HG03558 (cell line): ENCODE results near the gene KCTD1.

ENCODE experiments used
- ATAC-seq: cut with Tn5 transposase; IDR thresholded peaks from one replicate; pipeline ENCODE4 v1.9.1; 2021; ENCODE audit warnings: moderate number of reproducible peaks; ENCODE audit not compliant: unreplicated experiment; ENCODE audit errors: extremely low read depth

The KCTD1 gene

DNA sequence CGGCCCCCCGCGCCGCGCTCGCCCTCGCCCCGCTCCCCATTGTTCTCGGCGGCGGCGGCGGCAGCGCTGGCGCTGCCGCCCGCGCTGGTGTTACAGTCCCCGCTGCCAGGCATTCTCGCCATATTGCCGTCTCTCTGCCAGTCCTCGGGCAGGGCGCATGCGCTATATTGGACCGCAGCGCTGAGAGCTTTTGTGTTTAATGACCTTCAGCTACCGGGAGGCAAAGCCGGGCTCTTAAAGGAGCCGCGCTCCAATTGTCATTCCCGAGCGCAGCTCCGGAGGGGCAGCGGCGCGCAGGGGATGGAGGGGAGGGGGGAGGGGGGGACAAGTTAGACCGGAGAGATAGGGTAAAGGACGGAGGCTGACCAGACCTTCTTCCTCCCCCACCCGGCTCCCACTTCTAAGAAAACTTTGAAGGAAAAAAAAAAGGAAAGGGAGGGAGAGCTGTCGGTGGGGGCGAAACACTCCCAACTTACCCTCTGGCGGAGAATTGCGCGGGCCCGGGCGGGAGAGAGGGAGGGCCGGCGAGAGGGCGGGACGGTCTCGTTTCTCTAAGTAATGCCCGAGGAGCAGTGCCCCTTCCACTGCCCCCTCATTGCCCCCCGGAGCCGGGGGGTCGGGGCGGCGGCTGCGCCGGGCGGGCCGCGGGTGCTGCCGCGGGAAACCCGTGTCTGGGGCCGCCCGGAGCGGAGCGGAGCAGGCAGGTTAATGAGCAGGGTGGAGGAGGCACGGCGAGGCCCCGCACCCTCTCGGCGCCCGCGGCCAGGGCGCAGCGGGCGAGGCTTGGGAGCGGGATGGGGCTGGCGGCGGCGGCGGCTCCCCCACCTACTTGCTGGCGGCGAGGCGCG, at the start of gene KCTD1:
Gene KCTD1, minus strand, starts transcription at position 139 of the 848 bp plus-strand sequence. Its CDS starts 17 bp downstream, at position 122.
- no peak for ATAC-seq

DNA sequence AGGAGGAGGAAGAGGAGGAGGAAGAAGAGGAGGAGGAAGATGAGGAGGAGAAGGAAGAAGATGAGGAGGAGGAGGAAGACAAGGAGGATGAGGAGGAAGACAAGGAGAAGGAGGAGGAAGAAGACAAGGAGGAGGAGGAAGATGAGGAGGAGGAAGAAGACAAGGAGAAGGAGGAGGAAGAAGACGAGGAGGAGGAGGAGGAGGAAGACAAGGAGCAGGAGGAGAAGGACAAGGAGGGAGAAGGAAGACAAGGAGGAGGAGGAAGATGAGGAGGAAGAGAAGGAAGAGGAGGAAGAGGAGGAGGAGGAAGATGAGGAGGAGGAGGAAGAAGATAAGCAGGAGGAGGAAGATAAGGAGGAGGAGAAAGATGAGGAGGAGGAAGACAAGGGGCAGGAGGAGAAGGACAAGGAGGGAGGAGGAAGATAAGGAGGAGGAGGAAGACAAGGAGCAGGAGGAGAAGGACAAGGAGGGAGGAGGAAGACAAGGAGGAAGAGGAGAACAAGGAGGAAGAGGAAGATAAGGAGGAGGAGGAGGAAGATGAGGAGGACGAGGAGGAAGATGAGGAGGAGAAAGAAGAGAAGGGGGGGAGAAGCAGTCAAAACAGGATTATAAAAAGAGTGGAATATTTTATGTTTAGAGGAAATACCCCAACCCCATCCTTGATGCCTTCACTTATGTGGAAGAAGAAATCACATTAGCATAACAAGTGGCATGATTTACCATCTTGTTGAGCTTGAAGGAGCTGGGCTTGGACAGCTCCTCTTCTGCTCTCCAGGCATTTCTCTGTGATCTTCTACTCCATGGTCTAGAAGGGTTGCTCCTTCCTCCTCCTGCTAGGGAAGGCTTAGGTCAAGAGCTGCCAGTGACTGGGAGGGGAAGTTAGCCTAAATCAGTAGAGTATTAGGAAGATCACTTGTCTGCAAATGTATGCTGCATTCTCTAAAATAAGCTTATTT, 45.3 kb upstream of the KCTD1 start:
- no peak for ATAC-seq

DNA sequence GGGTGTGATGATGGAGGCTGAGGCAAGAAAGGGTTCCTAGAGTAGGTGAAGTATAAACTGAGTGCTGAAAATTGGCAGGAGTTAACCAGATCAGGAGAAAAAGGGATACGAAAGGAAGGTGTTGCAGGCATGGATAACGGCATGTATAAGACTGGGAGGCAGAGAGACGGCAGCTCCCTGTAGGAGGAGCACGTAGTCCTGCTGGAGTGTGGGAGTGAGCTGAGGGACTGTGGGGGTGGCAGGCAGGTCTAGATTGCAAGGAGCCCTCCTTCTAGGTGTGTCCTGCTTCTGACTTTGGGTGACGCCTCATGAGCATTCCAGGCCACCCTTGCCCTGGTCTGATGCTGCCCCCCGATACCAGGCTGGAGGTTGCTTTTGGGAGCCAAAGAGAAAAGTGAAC, 36.4 kb upstream of the KCTD1 start:
- ATAC-seq: no peak

DNA sequence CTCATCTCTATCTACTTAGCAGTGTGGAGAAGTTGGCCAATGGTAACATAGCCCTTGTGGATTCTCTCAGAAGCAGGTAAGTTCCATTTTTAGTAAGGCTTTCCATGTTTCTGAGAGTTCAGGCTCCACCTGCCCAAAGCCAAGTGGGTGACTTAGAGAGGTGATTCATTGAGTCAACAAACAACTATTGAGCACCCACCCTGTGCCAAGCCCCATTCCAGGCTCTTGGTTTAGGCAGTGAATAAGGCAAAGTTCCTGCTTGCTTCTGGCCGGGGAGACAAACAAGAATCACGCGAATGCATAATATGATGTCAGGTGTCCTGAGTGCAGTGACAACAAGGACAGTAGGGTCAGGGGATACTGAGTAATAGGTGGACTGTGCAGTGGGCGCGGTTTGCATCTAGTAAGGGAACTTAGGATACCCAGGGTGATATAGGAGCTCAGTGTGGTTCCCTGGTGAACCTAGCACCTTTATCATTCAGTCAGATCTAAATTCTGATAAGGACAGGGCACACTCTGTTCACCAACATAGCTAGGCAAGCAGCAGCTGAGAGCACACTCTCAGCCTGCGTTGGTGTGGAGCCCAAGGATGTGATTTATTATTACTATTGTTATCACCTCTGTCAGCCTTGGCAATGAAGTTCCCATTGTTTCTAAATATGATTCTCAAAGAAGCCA, 31.7 kb upstream of the KCTD1 start:
- no peak for ATAC-seq

DNA sequence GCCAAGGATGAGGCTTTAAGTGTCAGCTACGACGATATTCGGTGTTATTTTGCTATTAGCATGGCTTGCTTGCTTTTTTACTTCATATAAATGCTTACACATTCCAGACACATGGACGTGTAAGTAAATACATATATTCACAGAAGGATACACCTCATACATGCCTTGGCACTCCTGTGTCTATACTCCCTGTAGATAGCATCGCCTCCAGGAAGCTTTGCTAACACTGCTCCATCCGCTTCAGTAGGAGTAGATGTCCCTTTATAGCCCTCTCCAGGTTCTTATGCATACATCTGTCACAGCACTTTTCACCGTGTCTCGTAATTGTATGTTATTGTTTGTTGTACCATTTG, 27.5 kb upstream of the KCTD1 start:
- ATAC-seq: no peak

DNA sequence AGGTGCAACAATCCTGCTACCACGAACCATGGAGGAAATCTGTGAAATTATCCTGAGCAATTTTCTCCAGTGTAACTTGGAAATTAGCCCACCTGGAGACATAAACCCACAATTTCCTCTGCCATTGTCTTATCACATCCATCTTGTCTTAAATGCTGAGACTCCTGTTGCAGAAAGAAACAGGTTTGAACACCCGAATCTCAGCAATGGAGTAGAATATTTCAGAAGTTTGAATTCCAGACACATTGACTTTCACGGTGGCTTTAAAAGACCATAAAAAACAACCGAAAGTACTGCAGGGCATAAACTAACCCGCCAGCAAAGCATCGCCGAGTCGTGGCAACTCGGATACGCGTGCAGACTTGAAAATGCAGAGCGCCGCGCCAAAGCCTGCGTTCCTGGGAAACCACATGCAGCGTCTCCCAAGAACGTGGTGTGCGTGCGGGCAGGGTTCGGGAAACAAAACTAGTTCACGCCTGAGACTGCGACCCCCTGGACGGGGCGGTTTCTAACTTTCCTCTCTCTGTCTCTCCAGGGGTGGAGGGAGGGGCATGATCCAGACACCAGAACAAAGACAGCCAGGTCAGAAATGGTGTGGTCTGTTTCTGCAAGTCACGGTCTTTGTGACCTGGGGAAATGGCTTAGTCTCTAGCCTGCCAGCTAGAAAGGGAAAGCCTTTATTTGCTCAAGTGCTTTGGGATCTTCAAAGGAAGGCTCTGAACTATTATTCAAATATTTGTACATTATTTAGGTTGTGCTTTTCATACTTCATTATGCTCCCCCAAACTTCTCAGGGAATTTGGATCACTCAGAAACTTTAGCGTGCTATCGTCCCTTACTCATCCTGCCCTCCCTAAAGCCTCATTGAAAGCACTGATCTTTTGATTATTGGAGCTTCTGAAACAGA, 26.9 kb upstream of the KCTD1 start:
- no peak for ATAC-seq

DNA sequence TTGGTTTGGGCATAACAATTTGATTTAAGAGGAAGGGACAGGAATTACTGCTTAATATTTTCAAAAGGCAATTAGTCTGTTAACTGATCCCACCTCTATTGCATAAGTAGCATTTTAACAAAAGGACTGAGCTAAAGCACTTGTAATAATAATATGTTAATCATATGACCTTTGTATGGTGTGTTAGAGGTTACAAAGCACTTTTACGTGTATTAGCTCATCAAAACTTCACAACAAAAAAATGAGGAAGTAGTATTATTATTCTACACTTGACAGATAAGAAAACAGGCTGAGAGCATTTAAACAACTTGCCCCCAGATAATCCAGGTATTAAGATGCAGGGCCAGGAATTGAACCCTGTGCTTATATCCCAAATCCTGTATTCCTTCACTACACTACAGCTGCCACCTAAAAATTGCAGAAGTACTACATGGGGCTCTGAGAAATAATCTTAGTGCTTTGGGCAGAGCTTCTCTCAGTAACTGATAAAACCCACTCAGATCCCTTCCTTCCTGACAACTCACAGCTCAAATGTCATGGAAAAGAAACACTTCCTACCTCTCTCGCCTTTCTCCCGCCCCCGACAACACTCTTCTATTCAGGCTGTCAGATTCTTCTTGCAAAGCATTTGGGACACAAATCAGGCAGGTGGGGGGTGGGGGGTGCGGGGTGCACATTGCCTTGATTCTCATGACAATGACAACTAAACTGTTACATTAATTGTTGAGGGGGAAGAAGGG, 20.7 kb upstream of the KCTD1 start:
- ATAC-seq: no peak

DNA sequence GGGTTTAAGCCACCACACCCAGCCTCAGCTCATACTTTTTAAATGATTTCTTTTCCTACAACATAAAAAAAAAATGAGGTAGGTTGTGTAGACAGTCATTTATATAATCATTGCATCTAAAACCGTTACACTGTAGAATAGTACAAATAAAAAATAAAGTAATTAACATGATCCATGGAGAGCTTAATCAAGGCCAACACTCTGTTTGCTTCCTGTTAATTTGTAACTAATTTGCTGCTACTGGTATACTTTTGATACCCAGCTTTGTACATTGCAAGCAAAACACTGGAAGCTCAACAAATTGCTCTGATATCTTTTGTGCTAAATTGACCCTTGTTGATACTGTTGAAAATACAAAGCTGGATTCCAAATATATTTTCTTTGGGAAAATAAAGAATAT, 20.2 kb upstream of the KCTD1 start:
- ATAC-seq: no peak

DNA sequence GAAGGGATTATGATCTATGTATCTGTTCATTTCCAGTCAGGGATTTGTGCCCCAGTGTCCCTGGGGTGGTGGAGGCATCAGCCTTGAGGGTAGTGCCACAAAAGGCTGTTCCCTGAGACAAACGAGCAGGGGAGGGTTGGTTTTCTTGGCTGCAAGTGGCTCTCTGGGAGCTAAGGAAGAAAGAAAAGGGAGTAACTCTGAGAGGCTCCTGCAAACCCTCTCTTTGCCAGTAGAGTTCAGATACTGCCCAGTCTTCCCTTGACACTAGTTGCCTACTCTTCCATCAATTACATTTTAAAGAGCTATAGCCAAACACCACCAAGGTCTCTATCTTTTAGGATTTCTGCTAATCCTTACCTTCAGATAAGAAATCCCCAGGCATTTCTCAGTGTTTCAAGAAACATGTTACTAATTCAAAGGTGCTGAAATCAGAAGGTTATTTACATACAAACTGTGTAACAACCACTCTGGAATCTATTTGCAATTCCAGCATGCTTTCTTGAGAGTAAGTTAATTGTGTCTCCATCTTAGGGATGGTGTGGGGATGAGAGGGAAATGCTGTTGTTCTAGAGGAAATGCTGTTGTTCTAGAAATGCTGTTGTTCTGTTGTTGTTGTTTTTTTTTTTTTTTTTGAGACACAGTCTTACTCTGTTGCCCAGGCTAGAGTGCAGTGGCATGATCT, 18.7 kb upstream of the KCTD1 start:
- ATAC-seq: no peak

DNA sequence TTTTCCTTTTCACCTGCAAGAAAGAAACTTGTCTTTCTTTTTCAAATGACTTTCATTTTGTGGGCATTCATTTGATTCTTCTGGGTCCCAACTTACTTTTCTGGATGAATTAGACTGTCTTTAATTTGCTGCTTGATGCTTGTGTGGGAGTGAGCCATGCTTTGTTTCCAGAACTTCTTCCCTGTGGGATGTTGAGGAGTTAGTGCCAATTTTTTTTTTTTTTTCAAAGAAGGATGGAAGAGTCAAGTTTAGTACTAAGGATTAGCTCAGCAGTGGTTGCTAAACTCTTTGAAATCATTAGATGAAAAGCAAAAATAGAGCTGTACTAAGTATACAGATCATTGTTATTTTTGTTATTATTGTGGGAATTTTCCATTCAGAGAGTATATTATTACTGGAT, 17.2 kb upstream of the KCTD1 start:
- ATAC-seq: no peak

DNA sequence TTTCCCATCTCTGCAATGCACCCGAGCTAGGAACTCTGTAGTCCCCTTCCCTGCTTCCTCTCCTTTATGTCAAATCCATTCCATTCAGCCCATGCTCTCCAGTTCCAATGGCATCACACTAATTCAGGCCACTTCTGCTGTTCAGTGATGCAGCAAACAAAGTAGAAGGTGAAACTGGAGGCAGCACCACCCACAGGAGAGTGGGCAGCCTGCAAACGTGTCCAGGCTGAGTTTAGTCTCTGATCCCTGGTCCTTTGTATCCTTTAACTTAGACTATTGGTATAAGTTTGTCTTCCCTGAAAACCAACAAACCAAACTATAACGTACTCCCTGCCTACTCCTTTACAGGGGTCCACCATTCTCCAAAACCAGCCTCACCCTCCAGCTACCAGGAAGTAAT, 14.7 kb upstream of the KCTD1 start:
- no peak for ATAC-seq

DNA sequence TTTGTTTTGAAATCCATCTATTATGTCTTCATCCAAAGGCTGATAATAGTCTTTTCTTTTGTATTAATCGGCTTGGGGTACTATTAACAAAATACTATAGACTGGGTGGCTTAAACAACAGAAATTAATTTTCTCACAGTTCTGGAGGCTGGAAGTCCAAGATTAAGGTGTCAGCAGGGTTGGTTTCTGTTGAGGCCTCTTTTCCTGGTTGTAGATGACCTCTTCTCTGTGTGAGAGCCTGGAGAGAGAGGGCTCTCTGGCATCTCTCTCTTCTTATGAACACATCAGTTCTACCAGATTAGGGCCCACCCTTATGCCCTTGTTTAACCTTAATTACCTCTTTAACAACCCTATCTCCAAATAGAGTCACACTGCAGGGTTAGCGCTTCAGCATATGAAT, 14.2 kb upstream of the KCTD1 start:
- ATAC-seq: no peak

DNA sequence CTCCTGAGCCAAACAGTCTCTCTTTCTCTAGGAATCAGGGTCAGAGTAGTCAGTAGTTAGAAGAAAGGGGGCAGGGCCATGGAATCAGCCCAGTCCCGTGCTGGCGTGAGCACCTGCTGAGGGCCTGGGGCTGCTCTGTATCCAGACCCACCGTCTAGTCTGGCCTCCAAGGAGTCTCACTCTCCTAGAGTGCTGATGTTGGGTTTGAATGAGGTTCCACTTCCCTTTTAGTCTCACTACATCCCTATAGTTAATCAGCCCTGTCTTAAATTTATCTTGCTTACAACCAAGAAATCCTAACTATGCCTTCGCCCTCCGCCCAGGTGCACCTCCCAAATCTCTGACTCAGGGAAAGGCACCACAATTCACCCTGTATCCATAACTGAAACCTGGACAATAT, 13.4 kb upstream of the KCTD1 start:
- ATAC-seq: no peak

DNA sequence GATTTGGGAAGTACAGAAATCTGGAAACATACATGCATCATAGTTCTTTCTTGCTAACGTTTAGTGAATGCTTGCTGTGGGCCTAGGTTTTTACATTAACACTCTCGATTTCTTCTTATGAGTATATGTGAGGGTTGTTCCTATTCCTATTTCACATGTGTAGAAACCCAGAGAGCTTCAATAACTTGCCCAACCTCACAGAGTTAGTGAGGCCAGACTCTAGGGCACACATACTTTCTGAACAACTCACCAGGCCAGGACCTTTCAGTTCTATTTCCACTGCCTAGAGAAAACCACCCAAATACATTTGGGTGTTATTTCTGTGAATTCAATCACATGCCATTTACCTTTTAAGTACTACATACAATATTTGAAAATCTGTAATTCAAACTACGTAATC, 8.2 kb upstream of the KCTD1 start:
- ATAC-seq: peak; percentile 81

DNA sequence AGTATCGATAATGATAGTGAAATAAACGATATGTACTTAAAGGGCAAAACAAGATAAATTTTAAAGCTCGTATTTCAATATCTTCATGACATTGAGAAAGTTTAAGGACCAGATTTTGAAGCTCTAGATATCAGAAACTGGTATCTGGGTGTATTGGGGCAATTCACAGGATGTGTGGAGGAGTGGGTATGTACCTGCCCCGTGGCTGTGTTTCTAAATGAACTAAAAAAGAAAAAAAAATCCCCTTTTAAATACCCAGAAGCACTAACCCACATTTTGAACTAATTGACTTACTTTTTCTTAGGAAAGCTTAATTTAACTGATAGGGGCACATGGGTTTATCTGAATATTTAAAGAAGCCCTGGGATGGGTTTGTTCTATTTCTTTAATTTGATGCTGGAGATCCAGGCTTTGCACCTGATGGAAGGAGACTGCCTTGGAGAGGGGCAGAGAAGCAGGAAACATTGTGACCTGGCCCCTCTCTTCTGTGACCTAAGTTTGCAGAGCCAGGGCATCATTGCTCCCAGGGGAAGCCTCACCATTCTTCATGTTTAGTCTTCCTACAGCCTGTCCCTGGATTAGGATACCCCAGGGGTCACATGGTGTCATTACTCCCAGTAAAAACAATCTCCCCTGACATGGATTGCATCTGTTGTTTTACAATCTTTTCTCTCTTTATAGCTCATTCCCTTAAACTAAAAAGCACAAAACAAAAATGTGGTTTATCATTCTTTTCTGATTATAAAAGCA, 7.6 kb upstream of the KCTD1 start:
- no peak for ATAC-seq

DNA sequence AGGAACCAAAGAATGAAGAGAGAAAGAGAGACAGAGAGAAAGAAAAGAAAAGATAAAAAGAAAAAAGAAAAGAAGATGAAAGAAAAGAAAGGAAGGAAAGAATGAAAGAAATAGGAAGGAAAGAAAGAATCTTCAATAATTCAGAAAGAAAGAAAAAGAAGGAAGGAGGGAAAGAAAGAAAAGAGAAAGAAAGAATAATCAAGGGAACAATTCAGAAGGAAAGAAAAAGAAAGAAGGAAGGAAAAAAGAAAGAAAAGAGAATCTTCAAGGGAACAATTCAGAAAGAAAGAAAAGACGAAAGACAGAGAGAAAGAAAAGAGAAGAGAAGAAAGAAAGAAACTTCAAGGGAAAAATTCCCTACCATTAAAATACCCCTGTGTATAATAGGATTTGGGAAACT, 5.6 kb upstream of the KCTD1 start:
- ATAC-seq: no peak

DNA sequence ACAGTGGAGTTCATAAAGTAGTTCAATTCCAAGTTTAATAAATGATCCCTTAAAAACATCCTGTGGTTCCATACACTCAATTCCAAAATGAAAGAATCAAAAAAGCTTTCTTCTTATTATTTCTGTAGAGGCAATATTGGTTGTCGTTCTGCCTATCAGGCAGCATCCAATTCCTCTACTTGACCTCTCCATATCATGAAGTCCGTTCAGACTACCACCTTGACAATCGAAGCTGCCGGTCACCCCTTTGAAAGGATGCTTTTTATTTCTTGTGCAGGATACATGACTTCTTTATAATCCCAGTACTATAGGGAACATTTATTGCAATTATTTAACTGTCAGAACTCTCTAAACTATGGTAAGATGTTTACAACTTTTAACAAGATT, 3.3 kb upstream of the KCTD1 start:
- ATAC-seq: no peak
